HG02623 (cell line): ENCODE results near the gene VEZF1.
A peak's percentile ranks its signal among the peaks of the same experiment; 100 is the strongest.

Source experiments
- ATAC-seq: cut with Tn5 transposase; IDR thresholded peaks from one replicate; pipeline ENCODE4 v1.9.1; 2021; ENCODE audit warnings: moderate library complexity; ENCODE audit not compliant: unreplicated experiment

Gene VEZF1

GRCh38 chr17:57999496-58000017 is 11.5 kb upstream of the VEZF1 start:
- ATAC-seq: no peak

GRCh38 chr17:57999010-57999495 is 11.0 kb upstream of the VEZF1 start:
- ATAC-seq: no peak

GRCh38 chr17:57997085-57997809 is 9.2 kb upstream of the VEZF1 start:
- ATAC-seq: no peak

GRCh38 chr17:57995076-57995956 is 7.3 kb upstream of the VEZF1 start:
- ATAC-seq: no peak

GRCh38 chr17:57994436-57994835 is 6.4 kb upstream of the VEZF1 start:
- ATAC-seq: no peak

- no peak for ATAC-seq
Observed at GRCh38 chr17:57993471-57994365, 5.7 kb upstream of the VEZF1 start.

- ATAC-seq: no peak
Observed at GRCh38 chr17:57991537-57991936, 3.5 kb upstream of the VEZF1 start.

- ATAC-seq: no peak
Observed at GRCh38 chr17:57990037-57990436, 2.0 kb upstream of the VEZF1 start.

GRCh38 chr17:57988301-57989250 is 522 bp upstream of the VEZF1 start:
- ATAC-seq: peak; percentile 69

GRCh38 chr17:57986841-57987580 is 1.0 kb downstream of the VEZF1 start:
- ATAC-seq: no peak

- ATAC-seq: no peak
Observed at GRCh38 chr17:57985675-57985974, 2.4 kb downstream of the VEZF1 start.

GRCh38 chr17:57984936-57985674 is 2.9 kb downstream of the VEZF1 start:
- ATAC-seq: no peak

GRCh38 chr17:57984261-57984890 is 3.7 kb downstream of the VEZF1 start:
- no peak for ATAC-seq

GRCh38 chr17:57983446-57983845 is 4.6 kb downstream of the VEZF1 start:
- ATAC-seq: no peak

GRCh38 chr17:57982452-57983170 is 5.4 kb downstream of the VEZF1 start:
- no peak for ATAC-seq

- no peak for ATAC-seq
Observed at GRCh38 chr17:57980522-57980921, 7.5 kb downstream of the VEZF1 start.

- ATAC-seq: no peak
Observed at GRCh38 chr17:57979076-57979475, 9.0 kb downstream of the VEZF1 start.
